ENCODE data around the gene ERRFI1.
A peak's percentile ranks its signal among the peaks of the same experiment; 100 is the strongest.

Gene ERRFI1

DNA sequence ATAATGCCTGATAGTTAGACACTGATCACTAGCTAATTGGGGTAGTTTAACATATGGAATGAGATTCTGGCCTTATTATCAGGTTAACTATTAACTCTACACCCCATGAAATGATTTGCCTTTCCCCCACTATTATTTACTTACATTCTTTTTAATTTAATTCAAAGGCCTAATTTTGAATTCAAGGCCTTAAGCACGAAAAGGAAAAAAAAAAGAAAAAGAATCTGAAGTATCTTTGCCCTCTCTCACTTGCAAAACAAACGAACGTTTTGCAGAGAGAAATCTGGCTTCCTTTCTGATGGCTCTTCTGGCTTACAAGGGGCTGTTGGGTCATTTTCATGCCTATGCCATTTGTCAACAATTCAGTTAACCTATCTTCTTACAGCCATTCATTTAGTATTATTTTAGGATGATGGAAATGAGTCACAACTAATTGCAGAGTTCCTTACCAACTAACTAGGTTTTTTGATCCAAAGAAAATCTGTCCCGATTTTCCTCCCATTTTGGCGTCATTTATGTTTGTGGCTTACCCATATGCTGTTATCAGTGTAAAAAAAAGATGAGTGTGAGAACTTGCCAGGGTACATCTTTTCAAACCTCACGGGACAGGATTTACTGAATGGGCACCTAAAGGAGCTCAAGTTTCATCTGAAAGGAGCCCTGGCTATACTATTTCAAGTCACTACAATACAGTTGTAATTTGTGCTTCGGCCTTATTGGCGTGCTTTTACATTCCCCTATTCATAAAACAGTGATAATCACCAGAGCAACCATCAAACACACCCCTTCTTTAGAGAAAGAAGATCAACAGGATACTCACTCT is 1.9 kb upstream of the ERRFI1 start:
- H3K4me3 ChIP-seq (ENCODE audit: low read depth, low read length), result no peak overlapping the region
- H3K27ac ChIP-seq, result peak overlapping the region; percentile 94

DNA sequence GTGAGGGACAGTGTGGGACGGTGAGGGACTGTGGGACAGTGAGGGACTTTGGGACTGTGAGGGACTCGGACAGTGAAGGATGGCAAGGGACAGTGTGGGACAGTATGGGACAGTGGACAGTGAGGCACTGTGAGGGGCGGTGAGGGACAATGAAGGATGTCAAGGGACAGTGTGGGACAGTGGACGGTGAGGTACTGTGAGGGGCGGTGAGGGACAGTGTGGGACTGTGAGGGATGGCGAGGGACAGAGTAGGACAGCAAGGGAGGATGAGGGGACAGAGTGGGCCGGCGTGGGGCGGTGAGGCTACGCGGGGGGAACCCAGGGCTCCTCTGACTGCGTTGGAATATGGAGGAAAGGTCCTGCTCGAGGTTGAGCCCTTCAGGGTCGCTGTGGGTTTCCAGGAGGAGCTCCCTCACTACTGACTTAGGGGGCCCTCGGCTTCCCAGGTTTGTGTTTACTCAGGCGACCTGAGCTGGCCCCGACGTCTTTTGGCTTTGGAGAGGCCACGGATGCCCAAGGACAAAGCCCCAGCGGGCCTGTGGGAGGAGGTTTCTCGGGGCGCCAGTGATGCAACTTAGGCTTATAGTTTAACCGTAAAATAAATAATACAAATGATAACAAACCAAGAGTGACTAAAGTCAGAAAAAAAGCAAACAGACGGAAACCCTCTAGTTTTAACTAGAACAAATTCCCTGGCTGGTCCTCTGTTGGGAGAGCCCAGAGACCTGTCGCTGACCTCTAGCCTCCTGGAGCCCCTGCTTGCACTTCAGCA is 1.1 kb upstream of the ERRFI1 start:
- TF ChIP-seq, protein P1, sequence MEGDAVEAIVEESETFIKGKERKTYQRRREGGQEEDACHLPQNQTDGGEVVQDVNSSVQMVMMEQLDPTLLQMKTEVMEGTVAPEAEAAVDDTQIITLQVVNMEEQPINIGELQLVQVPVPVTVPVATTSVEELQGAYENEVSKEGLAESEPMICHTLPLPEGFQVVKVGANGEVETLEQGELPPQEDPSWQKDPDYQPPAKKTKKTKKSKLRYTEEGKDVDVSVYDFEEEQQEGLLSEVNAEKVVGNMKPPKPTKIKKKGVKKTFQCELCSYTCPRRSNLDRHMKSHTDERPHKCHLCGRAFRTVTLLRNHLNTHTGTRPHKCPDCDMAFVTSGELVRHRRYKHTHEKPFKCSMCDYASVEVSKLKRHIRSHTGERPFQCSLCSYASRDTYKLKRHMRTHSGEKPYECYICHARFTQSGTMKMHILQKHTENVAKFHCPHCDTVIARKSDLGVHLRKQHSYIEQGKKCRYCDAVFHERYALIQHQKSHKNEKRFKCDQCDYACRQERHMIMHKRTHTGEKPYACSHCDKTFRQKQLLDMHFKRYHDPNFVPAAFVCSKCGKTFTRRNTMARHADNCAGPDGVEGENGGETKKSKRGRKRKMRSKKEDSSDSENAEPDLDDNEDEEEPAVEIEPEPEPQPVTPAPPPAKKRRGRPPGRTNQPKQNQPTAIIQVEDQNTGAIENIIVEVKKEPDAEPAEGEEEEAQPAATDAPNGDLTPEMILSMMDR (IDR thresholded peaks at IDR 0.05), result no peak

More for the DNA sequence above, 1.9 kb upstream of the ERRFI1 start:
- H3K9me3 ChIP-seq (ENCODE audit: control insufficient read depth, low read length), result no peaks in the 10 kb centered on the region
- H3K4me2 ChIP-seq (ENCODE audit: low read length), result peak overlapping the region; percentile 6
- H3K79me2 ChIP-seq, result peaks cover 2% of the 10 kb centered on the region
- peaks cover 6% of the 10 kb centered on the region for H3K4me1 ChIP-seq
- no peaks in the 10 kb centered on the region for H3K27me3 ChIP-seq (ENCODE audit: control insufficient read depth, insufficient read depth, low read length)
- H3K9ac ChIP-seq, result no peak overlapping the region
- H2AFZ ChIP-seq, result no peak overlapping the region
- TF ChIP-seq, protein P1 (IDR thresholded peaks at IDR 0.05), result no peak
- H3K36me3 ChIP-seq (ENCODE audit: control insufficient read depth, insufficient read depth, low read length), result no peaks in the 10 kb centered on the region

DNA sequence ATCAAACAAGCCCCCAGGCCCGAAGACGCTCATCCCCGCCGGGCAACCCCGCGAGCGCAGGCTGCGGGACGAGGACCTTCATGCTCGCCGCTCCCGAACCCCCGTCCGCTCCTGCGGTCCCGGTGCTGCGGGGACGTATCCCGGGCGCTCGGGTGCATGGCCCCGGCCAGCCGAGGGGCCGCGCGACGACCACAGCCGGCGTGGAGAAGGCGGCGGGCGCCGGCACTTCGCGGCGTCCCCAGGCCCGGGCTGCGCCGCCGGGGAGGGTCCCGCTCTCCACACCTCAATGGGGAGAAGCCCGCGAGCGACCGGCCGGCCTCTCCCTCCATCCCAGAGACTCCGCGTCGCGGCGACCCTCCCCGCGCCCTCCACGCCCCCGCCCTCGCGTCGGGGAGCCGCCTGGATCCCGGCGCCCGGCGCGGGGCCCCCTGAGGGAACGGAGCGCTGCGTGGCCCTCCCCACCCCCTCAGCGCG is 401 bp downstream of the ERRFI1 start:
- H3K27me3 ChIP-seq (ENCODE audit: control insufficient read depth, insufficient read depth, low read length), result no peaks in the 10 kb centered on the region
- peaks cover 6% of the 10 kb centered on the region for H3K4me1 ChIP-seq
- TF ChIP-seq, protein P1 (IDR thresholded peaks at IDR 0.05), result no peak

More for the DNA sequence above, 1.1 kb upstream of the ERRFI1 start:
- H3K4me2 ChIP-seq (ENCODE audit: low read length), result peak overlapping the region; percentile 86
- H3K36me3 ChIP-seq (ENCODE audit: control insufficient read depth, insufficient read depth, low read length), result no peaks in the 10 kb centered on the region
- peak overlapping the region; percentile 68 for H3K4me3 ChIP-seq (ENCODE audit: low read depth, low read length)
- H3K79me2 ChIP-seq, result peaks cover 5% of the 10 kb centered on the region
- H3K27ac ChIP-seq, result peak overlapping the region; percentile 94
- H3K27me3 ChIP-seq (ENCODE audit: control insufficient read depth, insufficient read depth, low read length), result no peaks in the 10 kb centered on the region
- H3K4me1 ChIP-seq, result peaks cover 6% of the 10 kb centered on the region
- H2AFZ ChIP-seq, result peak overlapping the region; percentile 86
- H3K9me3 ChIP-seq (ENCODE audit: control insufficient read depth, low read length), result no peaks in the 10 kb centered on the region
- H3K9ac ChIP-seq, result peak overlapping the region; percentile 80

DNA sequence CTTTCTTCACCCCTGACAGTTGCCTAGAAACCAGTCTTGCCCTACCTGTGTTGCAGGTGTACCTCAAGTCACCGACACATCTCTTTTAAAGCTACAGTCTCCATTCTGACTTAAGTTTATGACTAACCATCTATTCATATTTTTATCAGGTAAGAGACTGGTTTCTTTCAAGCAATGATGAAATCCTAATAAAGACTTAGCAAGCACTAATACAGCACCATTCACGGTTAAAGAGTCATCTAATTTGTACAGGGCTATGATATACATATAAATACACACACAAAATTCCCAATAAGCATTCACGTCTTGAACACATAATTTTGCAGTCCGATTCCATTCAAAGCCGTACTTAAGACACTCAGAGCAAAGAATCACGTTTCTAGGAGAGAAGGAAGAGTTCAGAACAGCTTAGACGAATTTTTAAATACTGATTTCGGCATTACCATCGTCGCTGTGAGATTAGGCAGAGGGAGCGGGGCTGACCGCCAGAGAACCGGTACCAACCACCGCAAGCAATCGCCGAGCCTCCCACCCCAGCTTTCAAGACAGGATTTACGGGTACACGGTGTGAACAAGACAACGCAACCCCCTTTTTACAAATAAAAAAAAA is 943 bp downstream of the ERRFI1 start:
- H3K4me1 ChIP-seq, result peaks cover 6% of the 10 kb centered on the region

More for the DNA sequence above, 401 bp downstream of the ERRFI1 start:
- H3K9ac ChIP-seq, result peak overlapping the region; percentile 46
- peak overlapping the region; percentile 42 for H3K4me2 ChIP-seq (ENCODE audit: low read length)
- peak overlapping the region; percentile 42 for H2AFZ ChIP-seq
- peaks cover 5% of the 10 kb centered on the region for H3K79me2 ChIP-seq
- H3K4me3 ChIP-seq (ENCODE audit: low read depth, low read length), result peak overlapping the region; percentile 68
- H3K36me3 ChIP-seq (ENCODE audit: control insufficient read depth, insufficient read depth, low read length), result no peaks in the 10 kb centered on the region
- no peaks in the 10 kb centered on the region for H3K9me3 ChIP-seq (ENCODE audit: control insufficient read depth, low read length)
- H3K27ac ChIP-seq, result peak overlapping the region; percentile 82

More for the DNA sequence above, 943 bp downstream of the ERRFI1 start:
- peaks cover 5% of the 10 kb centered on the region for H3K79me2 ChIP-seq
- H3K27me3 ChIP-seq (ENCODE audit: control insufficient read depth, insufficient read depth, low read length), result no peaks in the 10 kb centered on the region
- peak overlapping the region; percentile 46 for H3K9ac ChIP-seq
- H3K36me3 ChIP-seq (ENCODE audit: control insufficient read depth, insufficient read depth, low read length), result no peaks in the 10 kb centered on the region
- H2AFZ ChIP-seq, result peak overlapping the region; percentile 42
- TF ChIP-seq, protein P1 (IDR thresholded peaks at IDR 0.05), result no peak
- H3K9me3 ChIP-seq (ENCODE audit: control insufficient read depth, low read length), result no peaks in the 10 kb centered on the region
- peak overlapping the region; percentile 82 for H3K27ac ChIP-seq
- peak overlapping the region; percentile 42 for H3K4me2 ChIP-seq (ENCODE audit: low read length)
- peak overlapping the region; percentile 68 for H3K4me3 ChIP-seq (ENCODE audit: low read depth, low read length)
